GM12878 (cell line): ENCODE results near the gene ZXDA.

Experiments
- CBFB ChIP-seq: IDR thresholded peaks from 2 replicates; pipeline ENCODE4 v1.6.1; 2016; ENCODE audit warnings: antibody characterized with exemption, low read depth
- CHD2 ChIP-seq: IDR thresholded peaks from 2 replicates; pipeline ENCODE4 v1.6.1; 2011; ENCODE audit warnings: low read depth, low read length, improper control_type of control experiment, borderline replicate concordance
- CHD4 ChIP-seq: fragments of 200-600 bp; sonication (generic); IDR thresholded peaks from 2 replicates; pipeline ENCODE4 v1.6.1; 2016; ENCODE audit warnings: mild to moderate bottlenecking
- HDAC6 ChIP-seq: fragments of 200-600 bp; sonication (generic); IDR thresholded peaks from one replicate; pipeline ENCODE4 v1.8.0; 2017; ENCODE audit warnings: antibody characterized with exemption; ENCODE audit not compliant: unreplicated experiment
- JUNB ChIP-seq: IDR thresholded peaks from 2 replicates; pipeline ENCODE4 v1.6.1; 2016; ENCODE audit warnings: antibody characterized with exemption, mild to moderate bottlenecking
- MYC ChIP-seq: IDR thresholded peaks from 2 replicates; pipeline ENCODE4 v1.6.1; 2011; ENCODE audit warnings: mild to moderate bottlenecking, low read length, moderate library complexity, inconsistent platforms; ENCODE audit not compliant: insufficient read depth, insufficient replicate concordance, insufficient read length, severe bottlenecking
- NBN ChIP-seq: fragments of 450-650 bp; IDR thresholded peaks from 2 replicates; pipeline ENCODE4 v1.6.1; 2016
- POLR2AphosphoS2 ChIP-seq: IDR thresholded peaks from 2 replicates; pipeline ENCODE4 v1.6.1; 2011; ENCODE audit warnings: low read depth, mild to moderate bottlenecking, low read length, improper control_type of control experiment, moderate library complexity
- TCF12 ChIP-seq: IDR thresholded peaks from 2 replicates; pipeline ENCODE4 v1.6.1; 2011; ENCODE audit warnings: low read depth, mild to moderate bottlenecking, low read length
- TCF3 ChIP-seq: IDR thresholded peaks from 2 replicates; pipeline ENCODE4 v1.6.1; 2012; ENCODE audit warnings: low read depth, mild to moderate bottlenecking, low read length, borderline replicate concordance; ENCODE audit not compliant: insufficient read depth
- TF ChIP-seq, protein P1 (sequence below): IDR thresholded peaks from 2 replicates; pipeline ENCODE4 v1.6.1; 2011; ENCODE audit warnings: borderline replicate concordance, low read depth, mild to moderate bottlenecking, moderate library complexity, low read length; ENCODE audit not compliant: insufficient read depth, poor library complexity, severe bottlenecking
- TF ChIP-seq, protein P2 (sequence below), 3 experiments: IDR thresholded peaks in 2 of 3; conservative IDR thresholded peaks in 1 of 3; 2 replicates each; pipeline ENCODE4 v1.5.1; 2011; ENCODE audit warnings: low read depth in 3 of 3, low read length in 3 of 3, mild to moderate bottlenecking in 3 of 3, control low read depth in 2 of 3, moderate library complexity in 2 of 3, inconsistent platforms in 1 of 3, mixed read lengths in 1 of 3; ENCODE audit not compliant: control insufficient read depth in 2 of 3, insufficient read depth in 1 of 3; ENCODE audit errors: extremely low read depth in 1 of 3
- TF ChIP-seq, protein P3 (sequence below): IDR thresholded peaks from 2 replicates; pipeline ENCODE4 v1.6.1; 2012; ENCODE audit warnings: mild to moderate bottlenecking, low read depth, low read length

DNA sequence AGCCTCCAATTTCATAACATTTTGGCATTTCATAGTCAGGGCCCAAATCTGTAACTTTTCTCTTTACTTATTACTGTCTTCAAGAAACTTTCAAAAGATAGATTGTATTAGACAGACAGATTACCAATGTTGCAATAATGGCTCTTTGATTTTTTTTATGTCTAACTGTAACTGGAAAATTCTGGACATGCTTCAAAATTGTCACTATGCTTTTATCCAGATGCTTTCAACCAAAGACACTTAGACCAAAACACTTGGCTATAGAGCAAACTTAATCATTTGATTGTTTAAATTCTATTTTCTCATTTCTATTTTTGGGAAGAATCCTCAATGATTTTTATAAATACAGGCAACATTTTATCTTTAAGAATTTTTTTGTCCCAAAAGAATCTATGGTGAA lies 10.4 kb downstream of the ZXDA start:
- TF ChIP-seq NBN = no peak
- TF ChIP-seq CHD2 = no peak
- TF ChIP-seq CBFB = no peak
- no peak for TF ChIP-seq JUNB
- TF ChIP-seq, protein P1, sequence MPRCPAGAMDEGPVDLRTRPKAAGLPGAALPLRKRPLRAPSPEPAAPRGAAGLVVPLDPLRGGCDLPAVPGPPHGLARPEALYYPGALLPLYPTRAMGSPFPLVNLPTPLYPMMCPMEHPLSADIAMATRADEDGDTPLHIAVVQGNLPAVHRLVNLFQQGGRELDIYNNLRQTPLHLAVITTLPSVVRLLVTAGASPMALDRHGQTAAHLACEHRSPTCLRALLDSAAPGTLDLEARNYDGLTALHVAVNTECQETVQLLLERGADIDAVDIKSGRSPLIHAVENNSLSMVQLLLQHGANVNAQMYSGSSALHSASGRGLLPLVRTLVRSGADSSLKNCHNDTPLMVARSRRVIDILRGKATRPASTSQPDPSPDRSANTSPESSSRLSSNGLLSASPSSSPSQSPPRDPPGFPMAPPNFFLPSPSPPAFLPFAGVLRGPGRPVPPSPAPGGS = no peak
- no peak for TF ChIP-seq HDAC6
- no peak for TF ChIP-seq POLR2AphosphoS2
- no peak for TF ChIP-seq TCF3
- TF ChIP-seq, protein P2, sequence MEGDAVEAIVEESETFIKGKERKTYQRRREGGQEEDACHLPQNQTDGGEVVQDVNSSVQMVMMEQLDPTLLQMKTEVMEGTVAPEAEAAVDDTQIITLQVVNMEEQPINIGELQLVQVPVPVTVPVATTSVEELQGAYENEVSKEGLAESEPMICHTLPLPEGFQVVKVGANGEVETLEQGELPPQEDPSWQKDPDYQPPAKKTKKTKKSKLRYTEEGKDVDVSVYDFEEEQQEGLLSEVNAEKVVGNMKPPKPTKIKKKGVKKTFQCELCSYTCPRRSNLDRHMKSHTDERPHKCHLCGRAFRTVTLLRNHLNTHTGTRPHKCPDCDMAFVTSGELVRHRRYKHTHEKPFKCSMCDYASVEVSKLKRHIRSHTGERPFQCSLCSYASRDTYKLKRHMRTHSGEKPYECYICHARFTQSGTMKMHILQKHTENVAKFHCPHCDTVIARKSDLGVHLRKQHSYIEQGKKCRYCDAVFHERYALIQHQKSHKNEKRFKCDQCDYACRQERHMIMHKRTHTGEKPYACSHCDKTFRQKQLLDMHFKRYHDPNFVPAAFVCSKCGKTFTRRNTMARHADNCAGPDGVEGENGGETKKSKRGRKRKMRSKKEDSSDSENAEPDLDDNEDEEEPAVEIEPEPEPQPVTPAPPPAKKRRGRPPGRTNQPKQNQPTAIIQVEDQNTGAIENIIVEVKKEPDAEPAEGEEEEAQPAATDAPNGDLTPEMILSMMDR (IDR thresholded peaks at IDR 0.05 in 2 of 3, conservative IDR thresholded peaks at IDR 0.05 in 1 of 3; ENCODE audit: control insufficient read depth in 2 of 3, extremely low read depth in 1 of 3, insufficient read depth in 1 of 3, low read depth in 3 of 3, low read length in 3 of 3) = no peak
- TF ChIP-seq MYC = no peak
- TF ChIP-seq CHD4 = no peak
- TF ChIP-seq, protein P3, sequence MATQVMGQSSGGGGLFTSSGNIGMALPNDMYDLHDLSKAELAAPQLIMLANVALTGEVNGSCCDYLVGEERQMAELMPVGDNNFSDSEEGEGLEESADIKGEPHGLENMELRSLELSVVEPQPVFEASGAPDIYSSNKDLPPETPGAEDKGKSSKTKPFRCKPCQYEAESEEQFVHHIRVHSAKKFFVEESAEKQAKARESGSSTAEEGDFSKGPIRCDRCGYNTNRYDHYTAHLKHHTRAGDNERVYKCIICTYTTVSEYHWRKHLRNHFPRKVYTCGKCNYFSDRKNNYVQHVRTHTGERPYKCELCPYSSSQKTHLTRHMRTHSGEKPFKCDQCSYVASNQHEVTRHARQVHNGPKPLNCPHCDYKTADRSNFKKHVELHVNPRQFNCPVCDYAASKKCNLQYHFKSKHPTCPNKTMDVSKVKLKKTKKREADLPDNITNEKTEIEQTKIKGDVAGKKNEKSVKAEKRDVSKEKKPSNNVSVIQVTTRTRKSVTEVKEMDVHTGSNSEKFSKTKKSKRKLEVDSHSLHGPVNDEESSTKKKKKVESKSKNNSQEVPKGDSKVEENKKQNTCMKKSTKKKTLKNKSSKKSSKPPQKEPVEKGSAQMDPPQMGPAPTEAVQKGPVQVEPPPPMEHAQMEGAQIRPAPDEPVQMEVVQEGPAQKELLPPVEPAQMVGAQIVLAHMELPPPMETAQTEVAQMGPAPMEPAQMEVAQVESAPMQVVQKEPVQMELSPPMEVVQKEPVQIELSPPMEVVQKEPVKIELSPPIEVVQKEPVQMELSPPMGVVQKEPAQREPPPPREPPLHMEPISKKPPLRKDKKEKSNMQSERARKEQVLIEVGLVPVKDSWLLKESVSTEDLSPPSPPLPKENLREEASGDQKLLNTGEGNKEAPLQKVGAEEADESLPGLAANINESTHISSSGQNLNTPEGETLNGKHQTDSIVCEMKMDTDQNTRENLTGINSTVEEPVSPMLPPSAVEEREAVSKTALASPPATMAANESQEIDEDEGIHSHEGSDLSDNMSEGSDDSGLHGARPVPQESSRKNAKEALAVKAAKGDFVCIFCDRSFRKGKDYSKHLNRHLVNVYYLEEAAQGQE = no peak
- no peak for TF ChIP-seq TCF12
